Esophagus (tissue), 2 donors: ENCODE results near the gene RCAN1. TPM values are rescaled to one million over a fixed set of nuclear protein-coding genes. Genes with fewer than 3 reads are reported as not detected.
"Not testable (repeated sequence)": the region's sequence is repeated elsewhere in the genome, so short reads cannot be mapped to it uniquely, and the experiment has no call there.

Experiments
- H3K27ac ChIP-seq, 2 donors: one replicate each; pipeline ENCODE4 v1.5.1; 2013; ENCODE audit warnings: low read depth in 2 of 2, mild to moderate bottlenecking in 2 of 2, inconsistent platforms in 1 of 2, low read length in 1 of 2, moderate library complexity in 1 of 2
- H3K27me3 ChIP-seq, 2 donors: one replicate each; pipeline ENCODE4 v1.6.1; 2013; ENCODE audit warnings: low read length in 2 of 2, control low read depth in 1 of 2, mild to moderate bottlenecking in 1 of 2; ENCODE audit not compliant: insufficient read depth in 2 of 2, control insufficient read depth in 1 of 2
- H3K36me3 ChIP-seq, 2 donors: one replicate each; pipeline ENCODE4 v1.6.1; 2013; ENCODE audit warnings: low read length in 1 of 2; ENCODE audit not compliant: control insufficient read depth in 2 of 2, insufficient read depth in 2 of 2
- H3K4me1 ChIP-seq, 2 donors: one replicate each; pipeline ENCODE4 v1.6.1; 2013; ENCODE audit warnings: low read length in 1 of 2; ENCODE audit not compliant: control insufficient read depth in 2 of 2, insufficient read depth in 2 of 2
- H3K4me3 ChIP-seq, 2 donors: one replicate each; pipeline ENCODE4 v1.5.1; 2013; ENCODE audit warnings: low read length in 2 of 2, mild to moderate bottlenecking in 2 of 2, low read depth in 1 of 2, moderate library complexity in 1 of 2
- H3K9me3 ChIP-seq, 2 donors: one replicate each; pipeline ENCODE4 v1.6.1; 2013; ENCODE audit warnings: mild to moderate bottlenecking in 2 of 2, low read depth in 1 of 2, low read length in 1 of 2, moderate library complexity in 1 of 2; ENCODE audit not compliant: control insufficient read depth in 2 of 2, insufficient read depth in 1 of 2
- WGBS, 2 donors: extraction: QIAGEN DNeasy Blood & Tissue Kit; methylation state at CpG; one replicate each; pipeline ENCODE4 v1.1.7; 2013; 5-methylcytosine and 5-hydroxymethylcytosine counted together
- polyA plus RNA-seq, 2 donors: library from polyadenylated mRNA; stranded (reverse); fragments of 200-250 nt; gene quantifications; one replicate each; pipeline ENCODE4 v1.2.3, GENCODE V29; 2013
- donor health status: healthy with polysubstance abuse.
- donor health status: Bipolar disorder and iron deficiency.

The RCAN1 gene
- polyA plus RNA-seq, 2 donors = 6.4 to 9.9 TPM

GRCh38 chr21:34563370-34563769 is 51.5 kb downstream of the RCAN1 start:
- not testable (repeated sequence) for H3K9me3 ChIP-seq, H3K27me3 ChIP-seq, H3K36me3 ChIP-seq, H3K27ac ChIP-seq, H3K4me3 ChIP-seq, H3K4me1 ChIP-seq
- 85 to 92% methylated on average over 2 of the region's 2 CpGs for WGBS, 2 donors

- 86 to 88% methylated on average over 7 of the region's 7 CpGs for WGBS, 2 donors
- no peaks in the 10 kb centered on the region for H3K36me3 ChIP-seq
- no peak overlapping the region for H3K4me3 ChIP-seq
- no peaks in the 10 kb centered on the region for H3K27me3 ChIP-seq
- no peaks in the 10 kb centered on the region for H3K9me3 ChIP-seq
- no peak overlapping the region for H3K27ac ChIP-seq
- peaks cover 0 to 2% of the 10 kb centered on the region in 2 donors for H3K4me1 ChIP-seq
Measured at GRCh38 chr21:34561806-34562205, 53.1 kb downstream of the RCAN1 start.

GRCh38 chr21:34560609-34561008 is 54.3 kb downstream of the RCAN1 start:
- Histone ChIP-seq H3K4me1 (peaks cover 0 to 2% of the 10 kb centered on the region in 2 donors), H3K9me3 (no peaks in the 10 kb centered on the region), H3K36me3 (no peaks in the 10 kb centered on the region), H3K27me3 (no peaks in the 10 kb centered on the region), H3K27ac (no peak overlapping the region), H3K4me3 (no peak overlapping the region)
- WGBS, 2 donors = 0% methylated on average over 1 of the region's 1 CpG

- Histone ChIP-seq H3K9me3 (no peaks in the 10 kb centered on the region), H3K36me3 (no peaks in the 10 kb centered on the region), H3K27me3 (no peaks in the 10 kb centered on the region), H3K4me1 (peaks cover 0 to 2% of the 10 kb centered on the region in 2 donors), H3K4me3 (no peak overlapping the region), H3K27ac (no peak overlapping the region)
- WGBS, 2 donors = 89 to 92% methylated on average over 5 of the region's 5 CpGs
Measured at GRCh38 chr21:34560021-34560420, 54.9 kb downstream of the RCAN1 start.

GRCh38 chr21:34559089-34559631 is 55.8 kb downstream of the RCAN1 start:
- WGBS, 2 donors = 79 to 84% methylated on average over 6 of the region's 6 CpGs
- no peaks in the 10 kb centered on the region for H3K9me3 ChIP-seq
- no peaks in the 10 kb centered on the region for H3K27me3 ChIP-seq
- no peaks in the 10 kb centered on the region for H3K36me3 ChIP-seq
- no peak overlapping the region for H3K4me3 ChIP-seq
- H3K27ac ChIP-seq = no peak overlapping the region
- H3K4me1 ChIP-seq = no peaks in the 10 kb centered on the region

GRCh38 chr21:34558166-34558565 is 56.7 kb downstream of the RCAN1 start:
- no peaks in the 10 kb centered on the region for H3K27me3 ChIP-seq
- WGBS, 2 donors = 53 to 62% methylated on average over 5 of the region's 5 CpGs
- no peaks in the 10 kb centered on the region for H3K4me1 ChIP-seq
- no peak overlapping the region for H3K27ac ChIP-seq
- no peaks in the 10 kb centered on the region for H3K36me3 ChIP-seq
- no peaks in the 10 kb centered on the region for H3K9me3 ChIP-seq
- H3K4me3 ChIP-seq = no peak overlapping the region

- Histone ChIP-seq H3K4me3 (no peak overlapping the region), H3K36me3 (no peaks in the 10 kb centered on the region), H3K27me3 (no peaks in the 10 kb centered on the region), H3K4me1 (peaks cover 0 to 1% of the 10 kb centered on the region in 2 donors), H3K27ac (no peak overlapping the region), H3K9me3 (no peaks in the 10 kb centered on the region)
- 79 to 80% methylated on average over 5 of the region's 5 CpGs for WGBS, 2 donors
Measured at GRCh38 chr21:34557261-34557660, 57.7 kb downstream of the RCAN1 start.

GRCh38 chr21:34554670-34555069 is 60.2 kb downstream of the RCAN1 start:
- H3K4me3 ChIP-seq, H3K36me3 ChIP-seq, H3K27me3 ChIP-seq, H3K27ac ChIP-seq, H3K9me3 ChIP-seq, H3K4me1 ChIP-seq: not testable (repeated sequence)
- WGBS, 2 donors = 90 to 92% methylated on average over 2 of the region's 2 CpGs

- Histone ChIP-seq H3K4me1 (peaks cover 0 to 3% of the 10 kb centered on the region in 2 donors), H3K9me3 (no peaks in the 10 kb centered on the region), H3K27ac (no peak overlapping the region), H3K27me3 (no peaks in the 10 kb centered on the region), H3K4me3 (no peak overlapping the region), H3K36me3 (no peaks in the 10 kb centered on the region)
- 90 to 95% methylated on average over 4 of the region's 4 CpGs for WGBS, 2 donors
Measured at GRCh38 chr21:34554227-34554626, 60.7 kb downstream of the RCAN1 start.

- no peaks in the 10 kb centered on the region for H3K36me3 ChIP-seq
- no peaks in the 10 kb centered on the region for H3K27me3 ChIP-seq
- H3K9me3 ChIP-seq = no peaks in the 10 kb centered on the region
- 70 to 71% methylated on average over 9 of the region's 9 CpGs for WGBS, 2 donors
- no peak overlapping the region for H3K4me3 ChIP-seq
- H3K4me1 ChIP-seq = peaks cover 2 to 3% of the 10 kb centered on the region in 2 donors
- peak overlapping the region in 1 of 2 donors; percentile 29 for H3K27ac ChIP-seq
Measured at GRCh38 chr21:34553151-34553952, 61.6 kb downstream of the RCAN1 start.
